Neutrophil (primary cell): Measurements from ENCODE around the gene ADGRL3.

ENCODE experiments used
- H3K27ac ChIP-seq: fragments of 200-600 bp; sonication (generic); 2 replicates; pipeline ENCODE4 v1.5.1; 2016; ENCODE audit warnings: mild to moderate bottlenecking, moderate library complexity
- H3K27me3 ChIP-seq: fragments of 200-600 bp; sonication (generic); 2 replicates; pipeline ENCODE4 v1.6.0; 2016; ENCODE audit warnings: mild to moderate bottlenecking
- H3K36me3 ChIP-seq: fragments of 200-600 bp; sonication (generic); 2 replicates; pipeline ENCODE4 v1.5.1; 2017
- H3K4me1 ChIP-seq, 2 experiments: fragments of 200-600 bp in 1 of 2; sonication (generic) in 1 of 2; 1 replicate in 1 of 2; 2 replicates in 1 of 2; pipeline versions ENCODE4 v1.5.1 to v1.6.1; 2013 to 2016; ENCODE audit warnings: low read depth in 1 of 2, low read length in 1 of 2, mild to moderate bottlenecking in 1 of 2, moderate library complexity in 1 of 2; ENCODE audit not compliant: control insufficient read depth in 1 of 2, insufficient read depth in 1 of 2
- H3K4me3 ChIP-seq, 2 experiments: fragments of 200-600 bp in 1 of 2; sonication (generic) in 1 of 2; 1 replicate in 1 of 2; 2 replicates in 1 of 2; pipeline ENCODE4 v1.5.1; 2013 to 2016; ENCODE audit warnings: low read depth in 1 of 2, low read length in 1 of 2, mild to moderate bottlenecking in 1 of 2, moderate library complexity in 1 of 2
- H3K9me3 ChIP-seq: fragments of 200-600 bp; sonication (generic); 2 replicates; pipeline ENCODE4 v1.5.1; 2016
- TF ChIP-seq, protein P1 (sequence below): fragments of 200-600 bp; sonication (generic); IDR thresholded peaks from 2 replicates; pipeline ENCODE4 v1.5.1; 2016; ENCODE audit warnings: antibody characterized with exemption

ADGRL3 gene

DNA sequence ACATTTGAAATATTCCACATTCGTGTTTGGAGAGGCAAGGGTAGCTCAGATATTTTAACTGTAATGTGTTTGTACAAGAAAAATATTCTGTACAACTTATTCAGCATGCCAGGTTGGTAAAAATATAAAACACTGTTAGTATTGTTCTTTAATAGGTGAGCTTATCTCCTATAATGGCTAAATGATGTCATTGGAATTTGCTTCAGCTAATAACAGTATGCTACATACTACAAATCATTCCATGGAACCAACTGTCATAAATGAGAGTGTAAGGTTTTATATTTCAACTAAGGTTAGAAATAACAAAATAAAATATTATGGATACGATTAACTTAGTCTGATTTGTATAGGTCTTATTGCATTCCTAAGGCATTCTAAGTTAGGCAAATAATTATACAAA, 206.6 kb downstream of the ADGRL3 start:
- Histone ChIP-seq H3K4me1 (no peaks in the 10 kb centered on the region), H3K27ac (no peak overlapping the region), H3K36me3 (no peaks in the 10 kb centered on the region), H3K27me3 (no peaks in the 10 kb centered on the region), H3K4me3 (no peak overlapping the region), H3K9me3 (no peaks in the 10 kb centered on the region)
- TF ChIP-seq, protein P1, sequence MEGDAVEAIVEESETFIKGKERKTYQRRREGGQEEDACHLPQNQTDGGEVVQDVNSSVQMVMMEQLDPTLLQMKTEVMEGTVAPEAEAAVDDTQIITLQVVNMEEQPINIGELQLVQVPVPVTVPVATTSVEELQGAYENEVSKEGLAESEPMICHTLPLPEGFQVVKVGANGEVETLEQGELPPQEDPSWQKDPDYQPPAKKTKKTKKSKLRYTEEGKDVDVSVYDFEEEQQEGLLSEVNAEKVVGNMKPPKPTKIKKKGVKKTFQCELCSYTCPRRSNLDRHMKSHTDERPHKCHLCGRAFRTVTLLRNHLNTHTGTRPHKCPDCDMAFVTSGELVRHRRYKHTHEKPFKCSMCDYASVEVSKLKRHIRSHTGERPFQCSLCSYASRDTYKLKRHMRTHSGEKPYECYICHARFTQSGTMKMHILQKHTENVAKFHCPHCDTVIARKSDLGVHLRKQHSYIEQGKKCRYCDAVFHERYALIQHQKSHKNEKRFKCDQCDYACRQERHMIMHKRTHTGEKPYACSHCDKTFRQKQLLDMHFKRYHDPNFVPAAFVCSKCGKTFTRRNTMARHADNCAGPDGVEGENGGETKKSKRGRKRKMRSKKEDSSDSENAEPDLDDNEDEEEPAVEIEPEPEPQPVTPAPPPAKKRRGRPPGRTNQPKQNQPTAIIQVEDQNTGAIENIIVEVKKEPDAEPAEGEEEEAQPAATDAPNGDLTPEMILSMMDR, result no peak

DNA sequence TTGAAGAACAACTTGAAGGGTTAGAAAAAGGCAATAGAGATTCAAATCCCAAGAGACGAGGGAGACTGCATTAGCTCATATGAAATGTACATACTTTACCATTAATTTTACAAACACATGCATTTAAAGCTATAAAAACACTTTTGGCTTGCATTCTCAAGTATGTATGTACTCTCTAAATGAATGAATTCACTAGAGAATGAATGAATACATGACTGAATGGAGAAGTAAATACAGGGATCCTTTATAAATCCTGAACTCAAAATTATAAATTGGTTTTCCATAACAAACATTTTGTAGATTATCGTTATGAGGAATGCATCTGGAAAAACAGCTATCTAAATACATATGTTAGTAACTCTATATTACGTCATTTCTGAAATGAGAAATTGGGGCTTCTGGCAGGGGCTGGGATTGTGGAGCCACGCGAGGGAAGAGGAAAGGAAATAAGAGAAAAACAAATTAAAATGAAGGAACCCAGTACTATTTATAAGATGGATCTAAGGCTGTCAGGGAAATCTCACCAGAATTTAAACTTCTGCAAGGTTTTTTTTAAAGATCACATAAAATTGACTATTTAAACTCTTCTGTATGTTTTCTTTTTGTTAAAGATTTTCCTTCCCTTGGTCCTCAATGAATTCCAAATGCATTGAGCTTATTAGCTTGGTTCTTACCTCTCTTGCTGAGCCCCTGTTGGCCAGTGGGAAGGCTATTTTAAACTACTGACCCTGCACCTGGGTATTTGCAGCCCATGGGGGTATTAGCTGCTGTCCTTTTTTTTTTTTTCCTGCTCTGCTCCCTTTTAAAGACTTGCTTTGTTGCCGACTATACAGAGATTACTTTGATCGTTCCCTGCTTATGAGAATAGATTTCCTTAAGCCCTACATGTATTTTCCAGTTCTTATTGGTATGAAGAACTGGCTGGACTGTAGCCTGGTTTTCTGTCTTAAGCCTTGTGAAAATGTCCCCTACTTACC, 207.8 kb downstream of the ADGRL3 start:
- no peaks in the 10 kb centered on the region for H3K9me3 ChIP-seq
- TF ChIP-seq, protein P1, result no peak
- H3K4me3 ChIP-seq, result no peak overlapping the region
- H3K4me1 ChIP-seq, result no peaks in the 10 kb centered on the region
- H3K36me3 ChIP-seq, result no peaks in the 10 kb centered on the region
- H3K27ac ChIP-seq, result no peak overlapping the region
- no peaks in the 10 kb centered on the region for H3K27me3 ChIP-seq

DNA sequence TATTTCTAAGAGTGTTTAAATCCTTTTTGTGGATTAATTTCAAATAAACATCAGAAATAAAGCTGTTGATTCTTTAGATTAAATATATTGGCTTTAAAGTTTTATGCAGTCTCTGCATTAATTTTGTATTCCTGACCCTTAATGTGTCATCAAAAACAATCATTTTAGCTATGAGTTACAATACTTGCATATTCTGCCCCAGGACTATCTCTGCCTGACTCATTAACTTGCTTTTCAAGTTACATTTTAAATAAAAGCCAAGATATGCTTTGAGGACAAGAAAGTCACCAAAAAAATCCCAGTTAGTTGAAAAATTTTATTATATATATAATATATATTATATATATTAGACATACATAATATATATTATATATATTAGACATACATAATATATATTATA, 208.7 kb downstream of the ADGRL3 start:
- no peaks in the 10 kb centered on the region for H3K36me3 ChIP-seq
- no peaks in the 10 kb centered on the region for H3K9me3 ChIP-seq
- H3K27ac ChIP-seq, result no peak overlapping the region
- no peak overlapping the region for H3K4me3 ChIP-seq
- no peaks in the 10 kb centered on the region for H3K4me1 ChIP-seq
- TF ChIP-seq, protein P1, result no peak
- no peaks in the 10 kb centered on the region for H3K27me3 ChIP-seq

DNA sequence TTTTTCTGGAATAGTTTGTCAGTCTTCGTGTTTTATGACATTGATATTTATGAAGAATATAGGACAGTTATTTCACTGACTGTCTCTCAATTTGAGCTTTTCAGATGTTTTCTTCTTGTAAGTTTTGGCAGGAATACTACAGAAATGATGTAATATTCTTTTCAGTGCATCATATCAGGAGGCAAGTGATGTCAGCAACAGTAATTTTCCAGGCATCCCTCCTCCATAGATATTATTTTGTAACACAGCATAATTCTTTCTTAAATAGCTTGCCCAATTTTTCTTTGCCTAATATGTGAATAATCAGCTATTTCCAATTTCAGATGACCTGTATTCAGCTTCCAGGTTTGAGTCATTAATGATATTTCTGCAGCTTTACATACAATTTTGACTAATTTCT, 211.1 kb downstream of the ADGRL3 start:
- no peaks in the 10 kb centered on the region for H3K27me3 ChIP-seq
- H3K4me1 ChIP-seq, result no peaks in the 10 kb centered on the region
- H3K36me3 ChIP-seq, result no peaks in the 10 kb centered on the region
- H3K9me3 ChIP-seq, result no peaks in the 10 kb centered on the region
- TF ChIP-seq, protein P1, result no peak
- H3K27ac ChIP-seq, result no peak overlapping the region
- no peak overlapping the region for H3K4me3 ChIP-seq

DNA sequence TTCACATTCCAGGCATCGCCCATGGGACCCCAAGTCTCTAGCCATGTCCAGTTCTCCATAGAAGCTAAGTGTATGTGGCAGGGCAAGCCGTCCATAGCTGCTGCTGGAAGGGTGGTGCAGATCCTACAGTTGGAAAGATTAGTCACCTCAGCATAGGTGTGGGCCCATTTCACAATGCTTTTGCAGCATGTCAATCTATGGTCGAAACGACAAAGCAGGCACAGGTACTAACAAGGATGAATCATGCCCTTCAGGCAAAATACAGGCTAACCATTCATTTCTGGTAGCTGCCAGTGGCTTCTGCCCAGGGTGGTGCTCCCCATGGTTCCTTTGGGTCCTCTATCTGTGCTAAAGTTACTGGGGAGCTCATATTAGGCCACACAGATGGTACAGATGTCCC, 225.2 kb downstream of the ADGRL3 start:
- H3K27me3 ChIP-seq, result no peaks in the 10 kb centered on the region
- no peak overlapping the region for H3K4me3 ChIP-seq
- TF ChIP-seq, protein P1, result no peak
- H3K4me1 ChIP-seq, result no peaks in the 10 kb centered on the region
- H3K9me3 ChIP-seq, result no peaks in the 10 kb centered on the region
- no peak overlapping the region for H3K27ac ChIP-seq
- H3K36me3 ChIP-seq, result no peaks in the 10 kb centered on the region
